Measurements from ENCODE around the gene ATG14.

DNA sequence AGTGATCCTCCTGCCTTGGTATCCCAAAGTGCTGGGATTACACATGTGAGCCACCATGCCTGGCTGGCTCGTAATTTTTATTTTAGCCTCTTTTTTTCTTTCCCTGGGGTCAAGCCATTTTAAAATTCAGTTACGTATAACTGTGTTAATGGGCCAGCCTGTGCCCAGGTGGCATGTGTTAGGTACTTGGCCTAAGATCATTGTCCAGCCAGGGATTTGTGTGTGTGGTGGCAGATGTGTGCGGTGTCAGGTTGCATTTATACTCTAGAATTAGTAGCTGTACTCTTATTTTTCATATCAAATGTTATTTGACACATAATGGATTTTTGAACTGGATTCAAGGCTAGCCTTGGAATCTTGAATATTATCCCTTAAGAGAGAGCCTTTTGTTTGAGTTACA lies 71.1 kb downstream of the ATG14 start:
- TF ChIP-seq POLR2A (IDR thresholded peaks at IDR 0.05): no peak
- TF ChIP-seq, protein P1, sequence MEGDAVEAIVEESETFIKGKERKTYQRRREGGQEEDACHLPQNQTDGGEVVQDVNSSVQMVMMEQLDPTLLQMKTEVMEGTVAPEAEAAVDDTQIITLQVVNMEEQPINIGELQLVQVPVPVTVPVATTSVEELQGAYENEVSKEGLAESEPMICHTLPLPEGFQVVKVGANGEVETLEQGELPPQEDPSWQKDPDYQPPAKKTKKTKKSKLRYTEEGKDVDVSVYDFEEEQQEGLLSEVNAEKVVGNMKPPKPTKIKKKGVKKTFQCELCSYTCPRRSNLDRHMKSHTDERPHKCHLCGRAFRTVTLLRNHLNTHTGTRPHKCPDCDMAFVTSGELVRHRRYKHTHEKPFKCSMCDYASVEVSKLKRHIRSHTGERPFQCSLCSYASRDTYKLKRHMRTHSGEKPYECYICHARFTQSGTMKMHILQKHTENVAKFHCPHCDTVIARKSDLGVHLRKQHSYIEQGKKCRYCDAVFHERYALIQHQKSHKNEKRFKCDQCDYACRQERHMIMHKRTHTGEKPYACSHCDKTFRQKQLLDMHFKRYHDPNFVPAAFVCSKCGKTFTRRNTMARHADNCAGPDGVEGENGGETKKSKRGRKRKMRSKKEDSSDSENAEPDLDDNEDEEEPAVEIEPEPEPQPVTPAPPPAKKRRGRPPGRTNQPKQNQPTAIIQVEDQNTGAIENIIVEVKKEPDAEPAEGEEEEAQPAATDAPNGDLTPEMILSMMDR (IDR thresholded peaks at IDR 0.05): no peak
- no peak for TF ChIP-seq POLR2AphosphoS5 (IDR thresholded peaks at IDR 0.05)
- TF ChIP-seq EP300 (IDR thresholded peaks at IDR 0.05; ENCODE audit: low read depth): no peak

All from transverse colon (tissue), 4 donors.